HepG2 (cell line): ENCODE measurements around the gene RAD1. TPM values are rescaled to one million over a fixed set of nuclear protein-coding genes. Genes with fewer than 3 reads are reported as not detected.
A peak's percentile ranks its signal among the peaks of the same experiment; 100 is the strongest.

ENCODE experiments used
- ATAC-seq: fragments of 200-7000 bp; cut with Tn5 transposase; 3 replicates; pipeline ENCODE4 v1.9.1; 2020; ENCODE audit warnings: mild to moderate bottlenecking, moderate library complexity
- BruUV-seq: library from RNA; stranded (reverse); fragments of 400-500 nt; replicated peaks from 2 replicates; lab custom pipeline; 2021; lab: Mats Ljungman, UMichigan
- CTCF ChIA-PET: fragments of 300-600 bp; formaldehyde crosslinking; extraction: SDS; loops from one replicate; lab custom pipeline; 2021; ENCODE audit warnings: low total read pairs, inconsistent platforms, low intra/inter-chr PET ratio; lab: Yijun Ruan, JAX
- POLR2A ChIA-PET: fragments of 350-600 bp; sonication (Branson Sonifier 250); formaldehyde crosslinking; loops from one replicate; lab custom pipeline; 2020; ENCODE audit warnings: antibody characterized with exemption, inconsistent platforms; lab: Yijun Ruan, JAX
- DNase-seq: peaks from one replicate; pipeline ENCODE4 v3.0.0-alpha.2; 2015; ENCODE audit warnings: low spot score
- FAIRE-seq: peaks from 3 replicates; lab custom pipeline; 2011; peaks lifted over from hg19 to GRCh38; lab: Jason Lieb, UNC
- H2AFZ ChIP-seq: one replicate; pipeline ENCODE4 v1.6.1; 2011; ENCODE audit warnings: low read length, inconsistent platforms
- H3K27ac ChIP-seq: fragments of 300-600 bp; 3 replicates; pipeline ENCODE4 v1.8.0; 2011; ENCODE audit warnings: mixed run types, mild to moderate bottlenecking, mixed read lengths, low read length, inconsistent platforms; ENCODE audit not compliant: insufficient read depth; ENCODE audit errors: extremely low read length
- H3K27me3 ChIP-seq, 2 experiments: fragments of 200-600 bp in 1 of 2; 2 replicates in 1 of 2; 3 replicates in 1 of 2; pipeline versions ENCODE4 v1.6.0 to v1.8.0; 2011; ENCODE audit warnings: low read length in 2 of 2, mild to moderate bottlenecking in 2 of 2, moderate library complexity in 2 of 2, inconsistent platforms in 1 of 2; ENCODE audit not compliant: insufficient read depth in 2 of 2, control insufficient read depth in 1 of 2
- H3K36me3 ChIP-seq, 2 experiments: fragments of 200-600 bp in 1 of 2; replicated peaks in 1 of 2; 2 replicates in 1 of 2; 3 replicates in 1 of 2; pipeline versions ENCODE4 v1.5.1 to v1.8.0; 2011; ENCODE audit warnings: low read length in 2 of 2, inconsistent platforms in 1 of 2; ENCODE audit not compliant: insufficient read depth in 2 of 2, control insufficient read depth in 1 of 2
- H3K4me1 ChIP-seq: 2 replicates; pipeline ENCODE4 v1.5.1; 2012; ENCODE audit warnings: low read length, inconsistent platforms; ENCODE audit not compliant: insufficient read depth
- H3K4me2 ChIP-seq: 2 replicates; pipeline ENCODE4 v1.6.0; 2011; ENCODE audit warnings: low read depth, low read length, inconsistent platforms
- H3K4me3 ChIP-seq, 3 experiments: fragments of 200-600 bp in 1 of 3; sonication (generic), shearing (Covaris generic) in 1 of 3; replicated peaks in 1 of 3; 2 replicates each; pipeline ENCODE4 v1.5.1; 2011 to 2016; ENCODE audit warnings: low read length in 3 of 3, inconsistent platforms in 2 of 3, low read depth in 2 of 3, mild to moderate bottlenecking in 2 of 3, control low read depth in 1 of 3, mixed read lengths in 1 of 3; ENCODE audit not compliant: insufficient read depth in 1 of 3
- H3K79me2 ChIP-seq: one replicate; pipeline ENCODE4 v1.6.1; 2011; ENCODE audit warnings: low read length, inconsistent platforms; ENCODE audit not compliant: insufficient read depth
- H3K9ac ChIP-seq: 2 replicates; pipeline ENCODE4 v1.6.0; 2011; ENCODE audit warnings: mild to moderate bottlenecking, low read depth, low read length, inconsistent platforms; ENCODE audit not compliant: insufficient read depth
- H3K9me3 ChIP-seq: 2 replicates; pipeline ENCODE4 v1.5.1; 2012; ENCODE audit warnings: mild to moderate bottlenecking, low read length
- H4K20me1 ChIP-seq: 2 replicates; pipeline ENCODE4 v1.6.0; 2011; ENCODE audit warnings: inconsistent platforms, mild to moderate bottlenecking, low read length, moderate library complexity; ENCODE audit not compliant: insufficient read depth
- CBFB ChIP-seq: sonication (generic); formaldehyde crosslinking; IDR thresholded peaks from 2 replicates; pipeline ENCODE4 v1.4.0; 2020; ENCODE audit warnings: missing genetic modification reagents
- CEBPB ChIP-seq: IDR thresholded peaks from 2 replicates; pipeline ENCODE4 v1.6.1; 2011; ENCODE audit warnings: low read depth, low read length, improper control_type of control experiment, borderline replicate concordance
- HOXA5 ChIP-seq: sonication (generic); formaldehyde crosslinking; IDR thresholded peaks from 2 replicates; pipeline ENCODE4 v1.4.0; 2020; ENCODE audit warnings: missing genetic modification reagents
- KDM5A ChIP-seq: fragments of 200-600 bp; sonication (generic); IDR thresholded peaks from 2 replicates; pipeline ENCODE4 v1.7.0; 2018; ENCODE audit warnings: antibody characterized with exemption, mild to moderate bottlenecking, low read length, borderline replicate concordance
- PCBP1 ChIP-seq: fragments of 200-400 bp; formaldehyde crosslinking; IDR thresholded peaks from 2 replicates; pipeline ENCODE4 v1.6.1; 2017; ENCODE audit warnings: mild to moderate bottlenecking, low read depth, low read length, borderline replicate concordance
- TMF1 ChIP-seq: sonication (generic); formaldehyde crosslinking; IDR thresholded peaks from 2 replicates; pipeline ENCODE4 v1.8.1; 2022; ENCODE audit warnings: low read depth, missing genetic modification reagents
- TOE1 ChIP-seq: sonication (generic); formaldehyde crosslinking; IDR thresholded peaks from 2 replicates; pipeline ENCODE4 v1.4.0; 2020; ENCODE audit warnings: mild to moderate bottlenecking, missing genetic modification reagents
- ZMYM3 ChIP-seq: sonication (generic); formaldehyde crosslinking; IDR thresholded peaks from 2 replicates; pipeline ENCODE4 v1.5.1; 2020; ENCODE audit warnings: mild to moderate bottlenecking, missing genetic modification reagents
- ZNF142 ChIP-seq: sonication (generic); formaldehyde crosslinking; IDR thresholded peaks from 2 replicates; pipeline ENCODE4 v1.4.0; 2020; ENCODE audit warnings: missing genetic modification reagents
- ZNF878 ChIP-seq: sonication (generic); formaldehyde crosslinking; IDR thresholded peaks from 2 replicates; pipeline ENCODE4 v1.8.1; 2023; ENCODE audit warnings: mild to moderate bottlenecking, missing genetic modification reagents, moderate library complexity
- ZNF891 ChIP-seq: sonication (generic); formaldehyde crosslinking; IDR thresholded peaks from 2 replicates; pipeline ENCODE4 v1.5.0; 2020; ENCODE audit warnings: mild to moderate bottlenecking, missing genetic modification reagents
- WGBS: methylation state at CpG from one replicate; pipeline ENCODE4 v1.1.6; 2017; ENCODE audit warnings: low lambda C conversion rate; 5-methylcytosine and 5-hydroxymethylcytosine counted together
- in situ Hi-C: cut with HindIII; loops from 2 replicates; pipeline ENCODE4 v1.10.0; 2017; ENCODE audit warnings: low pct_unique_long_range_greater_than_20kb; ENCODE audit not compliant: extremely low pct_ligation_motif_present
- intact Hi-C: fragments of 100-400 bp; cut with micrococcal nuclease; formaldehyde crosslinking; loops from one replicate; pipeline ENCODE4 v1.10.0; 2022; ENCODE audit not compliant: unreplicated experiment
- polyA plus RNA-seq, 8 experiments: library from polyadenylated mRNA; depleted of rRNA in 3 of 8; stranded (reverse) in 7 of 8; unstranded in 1 of 8; fragments of >200 nt; fragmentation: Illumina TruSeq in 4 of 8; extraction: Trizol in 4 of 8; gene quantifications; 2 replicates each; pipeline versions ENCODE4 v1.2.1 to v1.2.3, GENCODE V29; 2011 to 2016; ENCODE audit warnings: low read depth in 4 of 8, missing spikeins in 1 of 8, mixed read lengths in 1 of 8; ENCODE audit not compliant: insufficient read depth in 1 of 8
- total RNA-seq, 5 experiments: library from RNA; depleted of rRNA; stranded (reverse); fragments of >200 nt; fragmentation: Illumina TruSeq; extraction: Trizol; gene quantifications; 2 replicates each; pipeline ENCODE4 v1.2.3, GENCODE V29; 2016; ENCODE audit warnings: low read depth in 1 of 5
- TF ChIP-seq, protein P1 (sequence below): sonication (generic); formaldehyde crosslinking; IDR thresholded peaks from 2 replicates; pipeline ENCODE4 v1.8.0; 2023; ENCODE audit warnings: mild to moderate bottlenecking, missing genetic modification reagents
- TF ChIP-seq, protein P2 (sequence below): sonication (generic); formaldehyde crosslinking; IDR thresholded peaks from 2 replicates; pipeline ENCODE4 v1.4.0; 2020; ENCODE audit warnings: missing genetic modification reagents

Gene RAD1
- total and polyA plus RNA-seq, 2 of the 13 experiments (the other 11 are each of a cell fraction or from before 2014, with no cell fraction given) = 14.7 to 39.1 TPM

DNA sequence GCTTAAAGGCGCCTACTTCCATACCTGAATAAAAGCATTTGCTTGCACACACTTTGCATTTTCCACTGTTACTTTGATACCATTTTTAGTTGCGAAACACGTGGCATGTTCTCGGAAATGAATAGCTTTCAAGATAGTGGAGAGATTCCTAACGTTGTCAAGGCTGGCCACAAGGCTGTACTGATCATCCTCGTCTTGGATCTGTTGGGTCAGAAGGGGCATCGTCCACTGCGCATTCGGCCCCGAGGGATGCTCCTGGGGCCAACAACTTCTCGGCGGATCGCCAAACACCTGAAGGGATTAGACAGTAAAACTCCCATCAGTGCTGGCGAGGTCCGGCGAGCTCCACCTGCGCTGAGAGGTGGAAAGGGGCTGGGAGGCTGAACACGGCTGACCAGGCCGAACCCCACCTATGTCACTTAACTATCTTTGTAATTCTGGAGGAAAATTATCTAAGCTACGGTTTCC, 599 bp downstream of the RAD1 start:
- FAIRE-seq = no peak
- TF ChIP-seq, protein P1, sequence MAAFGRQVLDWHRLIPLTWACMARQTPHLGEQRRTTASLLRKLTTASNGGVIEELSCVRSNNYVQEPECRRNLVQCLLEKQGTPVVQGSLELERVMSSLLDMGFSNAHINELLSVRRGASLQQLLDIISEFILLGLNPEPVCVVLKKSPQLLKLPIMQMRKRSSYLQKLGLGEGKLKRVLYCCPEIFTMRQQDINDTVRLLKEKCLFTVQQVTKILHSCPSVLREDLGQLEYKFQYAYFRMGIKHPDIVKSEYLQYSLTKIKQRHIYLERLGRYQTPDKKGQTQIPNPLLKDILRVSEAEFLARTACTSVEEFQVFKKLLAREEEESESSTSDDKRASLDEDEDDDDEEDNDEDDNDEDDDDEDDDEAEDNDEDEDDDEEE = 0 out of 2 replicates have a peak, but pooled peaks have one; percentile 12
- no peak for TF ChIP-seq ZNF878 (CRISPR knock-in tag)
- TF ChIP-seq TOE1 = 0 out of 2 replicates have a peak, but pooled peaks have one; percentile 3
- TF ChIP-seq ZNF891 (CRISPR knock-in tag) = 0 out of 2 replicates have a peak, but pooled peaks have one; percentile 14
- TF ChIP-seq TMF1 = 0 out of 2 replicates have a peak, but pooled peaks have one; percentile 2
- no peak for TF ChIP-seq CBFB (CRISPR knock-in tag)
- TF ChIP-seq ZMYM3 (CRISPR knock-in tag) = no peak
- TF ChIP-seq HOXA5 = no peak
- TF ChIP-seq CEBPB = peak; percentile 44; the same call in 1 of the 2 replicates
- no peak for TF ChIP-seq PCBP1
- 0 out of 2 replicates have a peak, but pooled peaks have one; percentile 29 for TF ChIP-seq KDM5A
- TF ChIP-seq, protein P2, sequence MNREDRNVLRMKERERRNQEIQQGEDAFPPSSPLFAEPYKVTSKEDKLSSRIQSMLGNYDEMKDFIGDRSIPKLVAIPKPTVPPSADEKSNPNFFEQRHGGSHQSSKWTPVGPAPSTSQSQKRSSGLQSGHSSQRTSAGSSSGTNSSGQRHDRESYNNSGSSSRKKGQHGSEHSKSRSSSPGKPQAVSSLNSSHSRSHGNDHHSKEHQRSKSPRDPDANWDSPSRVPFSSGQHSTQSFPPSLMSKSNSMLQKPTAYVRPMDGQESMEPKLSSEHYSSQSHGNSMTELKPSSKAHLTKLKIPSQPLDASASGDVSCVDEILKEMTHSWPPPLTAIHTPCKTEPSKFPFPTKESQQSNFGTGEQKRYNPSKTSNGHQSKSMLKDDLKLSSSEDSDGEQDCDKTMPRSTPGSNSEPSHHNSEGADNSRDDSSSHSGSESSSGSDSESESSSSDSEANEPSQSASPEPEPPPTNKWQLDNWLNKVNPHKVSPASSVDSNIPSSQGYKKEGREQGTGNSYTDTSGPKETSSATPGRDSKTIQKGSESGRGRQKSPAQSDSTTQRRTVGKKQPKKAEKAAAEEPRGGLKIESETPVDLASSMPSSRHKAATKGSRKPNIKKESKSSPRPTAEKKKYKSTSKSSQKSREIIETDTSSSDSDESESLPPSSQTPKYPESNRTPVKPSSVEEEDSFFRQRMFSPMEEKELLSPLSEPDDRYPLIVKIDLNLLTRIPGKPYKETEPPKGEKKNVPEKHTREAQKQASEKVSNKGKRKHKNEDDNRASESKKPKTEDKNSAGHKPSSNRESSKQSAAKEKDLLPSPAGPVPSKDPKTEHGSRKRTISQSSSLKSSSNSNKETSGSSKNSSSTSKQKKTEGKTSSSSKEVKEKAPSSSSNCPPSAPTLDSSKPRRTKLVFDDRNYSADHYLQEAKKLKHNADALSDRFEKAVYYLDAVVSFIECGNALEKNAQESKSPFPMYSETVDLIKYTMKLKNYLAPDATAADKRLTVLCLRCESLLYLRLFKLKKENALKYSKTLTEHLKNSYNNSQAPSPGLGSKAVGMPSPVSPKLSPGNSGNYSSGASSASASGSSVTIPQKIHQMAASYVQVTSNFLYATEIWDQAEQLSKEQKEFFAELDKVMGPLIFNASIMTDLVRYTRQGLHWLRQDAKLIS = no peak
- 0 out of 2 replicates have a peak, but pooled peaks have one; percentile 5 for TF ChIP-seq ZNF142 (CRISPR knock-in tag)

More for the DNA sequence above, 599 bp downstream of the RAD1 start:
- peak overlapping the region; percentile 97 for H3K9ac ChIP-seq
- in situ Hi-C loops = no loop called here
- peaks cover 67% of the 10 kb centered on the region for H3K79me2 ChIP-seq
- CTCF ChIA-PET = no interaction called here
- H3K36me3 ChIP-seq = peaks cover 4 to 27% of the 10 kb centered on the region in 2 experiments; a peak in 4 of 5 replicates
- peaks cover 39% of the 10 kb centered on the region for H3K4me1 ChIP-seq
- intact Hi-C loops = loop anchor here (2.0 to 5.0 kb wide), 3 partner anchors 14 to 906 kb away; partner anchors contain the start of genes AMACR, DNAJC21 and RAI14
- WGBS = 0% methylated on average over 19 of the region's 20 CpGs
- peak overlapping the region; percentile 84 for H3K4me2 ChIP-seq
- peak overlapping the region; percentile 60 for H2AFZ ChIP-seq
- peak overlapping the region; percentile 83 to 99 (median 95) for H3K4me3 ChIP-seq
- DNase-seq (no peak), ATAC-seq (peak; percentile 62)
- H4K20me1 ChIP-seq = no peaks in the 10 kb centered on the region; the same call in 1 of the 2 replicates
- H3K27ac ChIP-seq = peak overlapping the region; percentile 89
- no peaks in the 10 kb centered on the region; a peak in 1 of 5 replicates for H3K27me3 ChIP-seq
- no TSS peak for BruUV-seq
- no peaks in the 10 kb centered on the region for H3K9me3 ChIP-seq
- POLR2A ChIA-PET = interaction anchor here (0.8 to 5.4 kb wide), 12 partner anchors 9 to 449 kb away, joined by 3 to 92 read pairs (median 6); partner anchors contain the start of genes DNAJC21 and TTC23L
